Activated naive CD8-positive, alpha-beta T cell treated with anti-CD3 and anti-CD28 coated beads, Interleukin-2, amount 50 U/mL, for 16 hours (primary cell): ENCODE results near the gene SYT17.

ENCODE experiments used
- DNase-seq: peaks from one replicate; pipeline ENCODE4 v3.0.0-alpha.2; 2020; ENCODE audit warnings: low read depth, low spot score

SYT17 gene, protein sequence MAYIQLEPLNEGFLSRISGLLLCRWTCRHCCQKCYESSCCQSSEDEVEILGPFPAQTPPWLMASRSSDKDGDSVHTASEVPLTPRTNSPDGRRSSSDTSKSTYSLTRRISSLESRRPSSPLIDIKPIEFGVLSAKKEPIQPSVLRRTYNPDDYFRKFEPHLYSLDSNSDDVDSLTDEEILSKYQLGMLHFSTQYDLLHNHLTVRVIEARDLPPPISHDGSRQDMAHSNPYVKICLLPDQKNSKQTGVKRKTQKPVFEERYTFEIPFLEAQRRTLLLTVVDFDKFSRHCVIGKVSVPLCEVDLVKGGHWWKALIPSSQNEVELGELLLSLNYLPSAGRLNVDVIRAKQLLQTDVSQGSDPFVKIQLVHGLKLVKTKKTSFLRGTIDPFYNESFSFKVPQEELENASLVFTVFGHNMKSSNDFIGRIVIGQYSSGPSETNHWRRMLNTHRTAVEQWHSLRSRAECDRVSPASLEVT

DNA sequence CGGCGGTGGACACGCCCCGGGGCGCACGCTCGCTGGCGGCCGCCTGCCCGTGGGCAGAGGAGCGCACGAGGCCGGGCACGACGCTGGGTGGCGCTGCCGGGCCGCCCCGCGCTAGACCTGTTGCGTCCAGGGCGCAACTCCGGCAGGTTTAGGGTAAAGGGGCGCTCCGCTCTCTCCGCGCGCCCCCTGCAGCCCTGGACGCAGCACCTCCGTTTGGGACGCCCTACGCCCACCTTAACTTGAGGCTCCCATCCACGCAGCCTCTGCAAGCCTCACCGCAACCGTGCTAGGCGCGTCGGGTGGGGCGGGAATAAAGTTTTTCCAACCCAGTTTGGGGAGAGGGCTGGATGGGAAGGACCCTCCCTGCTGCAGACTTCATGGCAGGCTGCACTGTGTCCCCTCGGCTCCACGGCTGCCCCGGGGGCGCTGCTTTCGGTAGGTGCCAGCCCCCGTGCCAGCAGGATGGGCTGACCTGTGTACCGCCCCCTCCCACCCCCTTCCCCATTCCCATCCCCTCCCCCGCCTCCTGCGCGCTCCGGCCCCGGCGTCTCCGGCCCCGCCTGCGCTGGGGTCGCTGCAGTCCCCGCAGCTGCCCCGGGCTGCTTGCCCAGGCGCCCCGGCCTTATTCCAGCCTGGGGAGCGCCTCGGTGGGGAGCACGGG is at the start of gene SYT17:
SYT17 (plus strand) TSS at position 531 of the 661 bp plus-strand sequence. CDS start 407 bp downstream, outside the sequence.
- no peak for DNase-seq

DNA sequence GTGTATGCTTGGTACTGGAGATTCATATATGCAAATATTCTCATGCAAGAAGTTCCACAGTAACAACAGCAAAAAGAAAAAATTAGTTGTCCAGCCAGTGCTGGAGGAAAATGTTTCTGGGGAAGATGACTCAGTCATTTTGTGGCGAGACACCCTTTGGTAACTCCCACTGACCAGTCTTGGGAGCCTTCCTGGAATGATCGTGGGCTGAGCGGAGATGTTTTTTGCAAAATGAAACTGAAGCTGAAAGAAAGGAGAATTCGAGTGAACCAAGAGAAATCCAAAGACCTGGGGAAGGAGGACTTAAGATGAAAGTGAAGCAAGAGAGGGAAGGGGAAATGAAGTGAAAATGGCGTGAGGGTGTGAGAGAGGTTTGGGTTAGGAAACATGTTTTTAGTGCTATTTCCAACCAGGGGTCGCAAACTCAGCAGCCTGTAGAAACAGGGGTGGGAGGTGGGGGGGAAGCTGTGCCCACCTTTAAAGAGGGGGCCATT is 49.1 kb upstream of the SYT17 start:
- no peak for DNase-seq

DNA sequence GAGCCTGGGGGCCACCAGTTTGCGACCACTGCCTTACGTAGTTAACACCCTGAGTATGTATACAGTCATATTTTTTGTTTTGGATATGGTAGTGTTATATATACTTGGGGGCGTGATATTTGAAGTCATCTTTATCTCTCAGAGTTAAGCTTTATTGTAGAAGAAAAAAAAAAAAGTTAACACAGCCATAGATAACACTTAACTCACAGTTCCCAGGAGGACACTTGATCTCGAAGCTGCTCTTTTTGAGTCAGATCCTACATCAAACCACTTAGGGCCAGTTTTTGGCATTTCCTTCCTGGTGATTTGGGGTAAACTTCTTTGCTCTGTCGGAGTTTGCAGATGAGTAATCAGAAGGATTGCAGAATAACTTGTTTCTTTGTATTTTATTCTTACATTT is 48.5 kb upstream of the SYT17 start:
- DNase-seq, result no peak

DNA sequence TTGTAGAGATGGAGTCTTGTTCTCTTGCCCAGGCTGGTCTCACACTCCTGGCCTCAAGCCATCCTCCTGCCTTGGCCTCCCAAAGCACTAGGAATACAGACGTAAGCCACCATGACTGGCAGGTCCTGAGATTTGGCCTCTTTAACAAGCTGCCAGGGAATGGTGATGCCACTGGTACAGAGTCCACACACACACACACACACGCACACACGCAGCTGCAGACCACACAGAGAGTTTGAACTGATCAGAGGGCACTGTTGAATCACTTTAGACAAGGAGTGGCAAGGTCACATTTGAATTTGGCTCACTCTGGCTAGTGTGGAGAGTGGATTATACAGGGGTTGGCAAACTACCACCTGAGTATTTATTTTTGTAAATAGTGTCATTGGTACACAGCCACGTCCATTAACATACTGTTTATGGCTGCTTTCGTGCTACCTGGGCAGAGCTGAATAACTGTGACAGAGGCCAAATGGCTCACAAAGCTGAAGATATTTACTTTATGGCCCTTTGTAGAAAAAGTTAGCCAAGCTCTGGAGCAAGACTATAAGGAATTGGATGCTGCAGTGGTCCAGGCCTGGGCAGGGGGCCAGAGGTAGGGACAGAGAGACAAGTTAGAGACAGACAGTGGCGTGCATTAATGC is 44.4 kb upstream of the SYT17 start:
- DNase-seq, result no peak

DNA sequence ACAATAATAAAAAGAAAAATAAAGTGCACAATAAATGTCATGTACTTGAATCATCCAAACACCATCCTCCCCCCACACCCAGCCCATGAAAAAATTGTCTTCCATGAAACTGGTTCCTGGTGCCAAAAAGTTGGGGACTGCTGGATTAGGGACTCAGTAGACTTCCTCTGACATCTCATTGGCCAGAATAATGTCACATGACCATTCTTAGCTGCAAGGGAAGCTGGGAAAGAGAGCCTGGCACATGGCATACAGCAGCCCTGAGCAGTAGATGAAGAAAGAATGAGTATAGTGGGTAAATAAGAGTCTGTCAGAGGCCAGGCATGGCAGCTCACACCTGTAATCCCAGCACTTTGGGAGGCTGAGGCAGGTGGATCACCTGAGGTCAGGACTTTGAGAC is 41.7 kb upstream of the SYT17 start:
- DNase-seq, result no peak

DNA sequence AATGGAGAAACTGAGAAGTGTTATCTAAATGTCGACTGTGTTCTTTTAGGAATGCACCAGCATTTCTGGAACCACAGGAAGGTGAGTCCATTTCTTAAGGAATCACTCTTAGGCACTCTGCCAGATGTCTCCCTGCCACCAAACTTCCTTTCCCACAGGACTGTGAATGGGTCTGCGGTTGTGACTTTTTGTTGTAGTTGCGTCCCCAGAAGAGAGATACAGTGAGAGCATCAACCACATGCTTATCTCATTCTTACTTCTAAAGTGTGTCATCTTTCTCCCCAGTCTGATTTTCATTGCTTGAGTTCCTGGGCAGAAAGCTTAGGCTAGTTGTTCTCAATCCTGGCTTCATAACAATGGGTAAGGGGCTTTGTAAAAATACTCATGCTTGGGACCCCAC is 40.8 kb upstream of the SYT17 start:
- no peak for DNase-seq

DNA sequence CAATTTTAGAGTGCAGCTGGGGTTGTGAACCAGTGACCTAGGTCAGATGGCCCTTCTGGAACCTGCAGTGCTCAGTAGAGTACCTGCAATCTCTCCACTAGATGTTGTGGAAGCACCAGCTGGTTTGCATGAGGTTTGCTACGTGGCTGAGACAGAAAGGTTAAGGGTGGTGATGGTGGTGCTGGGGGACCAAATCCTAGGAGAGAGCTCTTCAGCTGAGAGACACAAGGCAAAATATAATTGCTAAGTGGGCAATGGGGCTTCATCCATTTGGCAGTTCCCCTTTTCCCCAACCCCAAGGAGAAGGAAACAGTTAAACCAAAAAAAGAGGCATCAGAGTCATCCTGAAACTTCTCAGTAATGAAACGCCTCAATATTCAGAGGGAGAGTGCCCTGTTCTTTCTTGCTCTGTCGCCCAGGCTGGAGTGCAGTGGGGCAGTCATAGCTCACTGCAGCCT is 40.3 kb upstream of the SYT17 start:
- no peak for DNase-seq

DNA sequence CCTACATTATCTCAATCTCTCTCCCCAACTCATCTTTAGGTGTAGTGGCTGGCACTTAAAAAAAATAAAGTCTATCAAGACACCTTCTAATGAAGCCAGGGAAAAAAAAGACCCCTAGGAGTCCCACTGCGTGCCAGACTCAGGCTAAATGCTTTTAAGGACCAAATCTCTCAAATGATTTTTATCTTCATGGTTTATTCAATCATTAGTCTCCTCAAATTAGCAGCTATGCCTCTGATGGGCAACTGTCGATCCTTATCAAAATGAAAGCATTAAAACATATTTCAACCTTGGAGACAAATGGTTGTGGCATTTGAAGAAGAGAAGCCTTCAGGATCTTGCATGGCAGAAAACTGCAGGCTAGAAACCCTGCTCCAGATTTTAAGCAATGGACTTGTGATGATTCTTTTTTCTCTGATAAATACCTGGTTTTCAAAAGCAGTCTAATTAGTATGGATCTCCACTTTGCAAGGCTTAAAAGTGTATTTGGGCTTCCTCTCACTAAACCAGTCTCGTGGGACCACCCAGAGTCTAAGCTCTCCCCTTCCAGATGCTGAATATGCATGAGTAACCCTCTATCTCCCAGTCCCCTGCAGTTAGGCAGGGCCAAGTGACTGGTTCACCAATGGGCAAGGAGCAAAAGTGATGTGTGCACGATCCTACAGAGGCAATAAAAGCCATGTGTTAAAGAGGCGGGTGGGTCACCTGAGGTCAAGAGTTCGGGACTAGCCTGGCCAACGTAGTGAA is 39.4 kb upstream of the SYT17 start:
- DNase-seq, result no peak

DNA sequence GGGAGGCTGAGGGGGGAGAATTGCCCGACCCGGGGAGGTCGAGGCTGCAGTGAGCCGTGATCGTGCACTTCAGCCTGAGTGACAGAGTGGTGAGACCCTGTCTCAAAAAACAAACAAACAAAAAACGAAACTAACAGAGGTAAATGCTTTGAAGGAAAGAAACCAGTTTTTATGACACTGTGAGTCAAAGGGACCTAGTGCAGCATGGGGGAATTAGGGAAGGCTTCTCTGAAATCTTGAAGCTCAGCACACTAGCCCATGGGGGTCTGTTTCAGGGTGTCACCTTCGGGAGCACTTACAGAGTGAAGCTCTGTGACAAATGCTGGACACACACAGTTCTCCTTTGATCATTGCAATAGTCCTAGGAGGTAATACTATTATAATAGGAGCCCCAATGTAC is 37.7 kb upstream of the SYT17 start:
- no peak for DNase-seq

DNA sequence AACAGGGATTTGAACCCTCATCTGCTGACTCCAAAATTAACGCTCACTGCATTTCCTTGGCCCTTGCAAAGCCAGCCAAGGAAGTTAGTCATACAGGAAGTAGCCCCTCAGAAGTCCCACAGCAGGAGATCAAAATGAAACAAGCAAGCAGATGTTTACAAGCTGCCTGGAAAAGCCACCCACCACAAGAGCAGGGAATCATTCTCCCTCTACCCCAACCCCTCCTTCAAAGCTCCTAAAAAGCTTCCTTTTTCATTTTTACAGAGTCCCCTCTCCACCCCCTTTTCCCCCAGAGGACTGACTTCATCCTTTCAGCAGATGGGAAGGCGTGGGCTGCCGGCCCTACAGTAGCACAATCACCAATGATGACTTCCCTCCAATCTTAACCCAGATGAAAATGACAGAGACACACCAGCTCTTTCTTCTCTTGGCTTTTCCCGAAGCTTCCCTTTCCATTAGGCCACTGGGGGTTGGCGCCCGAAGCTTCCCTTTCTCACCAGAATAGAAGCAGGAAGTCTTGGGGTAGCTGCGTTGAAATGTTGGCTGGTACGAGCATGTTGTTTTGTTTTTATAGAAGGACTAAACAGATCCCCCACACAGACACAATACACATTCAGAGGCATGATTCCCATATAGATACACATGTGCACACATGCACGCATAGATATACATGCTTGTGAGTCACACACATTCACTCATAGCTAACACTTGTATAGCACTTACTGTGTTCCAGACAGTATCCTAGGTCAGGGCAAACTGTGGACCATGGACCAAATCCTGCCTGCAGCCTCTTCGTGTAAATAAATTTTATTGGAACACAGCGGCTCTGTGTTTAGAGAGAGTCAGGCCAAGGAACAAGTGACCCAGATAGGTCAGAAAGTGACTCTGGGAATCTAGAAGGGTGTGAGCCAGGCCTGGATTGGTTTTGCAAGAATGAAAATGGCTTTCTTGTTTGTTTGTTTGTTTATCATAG is 36.9 kb upstream of the SYT17 start:
- DNase-seq, result no peak

DNA sequence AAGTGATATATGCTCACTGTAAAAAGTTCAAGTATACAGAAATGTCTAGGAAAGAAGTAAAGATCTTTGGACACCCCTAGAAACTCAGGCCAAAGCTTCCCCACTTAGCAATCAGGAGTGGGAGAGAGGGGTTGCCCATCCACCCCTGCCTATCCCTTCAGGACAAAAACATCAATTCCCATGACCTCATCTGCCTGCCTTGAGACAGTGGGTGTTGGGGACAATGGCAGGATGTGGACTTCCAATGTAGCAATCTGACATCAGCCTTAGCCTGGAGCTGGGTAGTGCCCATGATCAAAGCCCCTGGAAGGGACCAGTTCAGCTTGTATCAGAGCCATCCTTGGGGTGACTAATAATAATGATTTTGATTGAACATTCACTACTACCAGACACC is 36.2 kb upstream of the SYT17 start:
- no peak for DNase-seq

DNA sequence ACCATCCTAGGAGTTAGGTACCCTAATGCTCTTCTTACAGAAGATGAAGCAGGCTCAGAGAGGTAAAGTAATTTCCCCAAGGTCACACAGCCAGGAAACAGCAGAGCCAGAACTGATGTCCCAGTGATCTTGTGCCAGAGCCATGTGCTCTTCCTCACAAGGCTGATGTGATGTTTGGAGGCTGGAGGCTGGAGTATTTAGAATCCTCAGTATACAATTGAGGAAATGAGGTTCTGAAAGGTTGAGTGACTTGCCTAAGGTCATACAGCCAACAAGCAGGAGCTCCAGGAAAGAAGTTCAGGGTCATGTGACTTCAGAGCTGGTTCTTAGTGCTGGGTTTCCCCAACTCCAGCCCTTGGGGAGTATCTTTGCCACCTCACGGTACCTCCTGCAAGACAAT is 35.8 kb upstream of the SYT17 start:
- DNase-seq, result no peak

DNA sequence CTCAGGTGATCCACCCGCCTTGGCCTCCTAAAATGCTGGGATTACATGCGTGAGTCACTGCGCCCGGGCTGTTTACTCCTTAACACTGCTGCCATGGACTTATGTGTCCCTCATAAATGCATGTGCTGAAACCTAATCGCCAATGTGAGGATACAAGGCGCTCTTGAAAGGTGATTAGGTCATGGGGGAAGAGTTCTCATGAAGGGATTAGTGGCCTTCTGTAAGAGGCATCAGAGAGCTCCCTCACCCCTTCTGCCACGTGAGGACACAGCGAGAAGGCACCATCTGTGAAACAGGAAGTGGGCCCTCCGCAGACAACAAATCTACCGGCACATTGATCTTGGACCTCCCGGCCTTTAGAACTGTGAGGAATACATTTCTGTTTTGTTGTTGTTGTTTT is 35.1 kb upstream of the SYT17 start:
- DNase-seq, result no peak

DNA sequence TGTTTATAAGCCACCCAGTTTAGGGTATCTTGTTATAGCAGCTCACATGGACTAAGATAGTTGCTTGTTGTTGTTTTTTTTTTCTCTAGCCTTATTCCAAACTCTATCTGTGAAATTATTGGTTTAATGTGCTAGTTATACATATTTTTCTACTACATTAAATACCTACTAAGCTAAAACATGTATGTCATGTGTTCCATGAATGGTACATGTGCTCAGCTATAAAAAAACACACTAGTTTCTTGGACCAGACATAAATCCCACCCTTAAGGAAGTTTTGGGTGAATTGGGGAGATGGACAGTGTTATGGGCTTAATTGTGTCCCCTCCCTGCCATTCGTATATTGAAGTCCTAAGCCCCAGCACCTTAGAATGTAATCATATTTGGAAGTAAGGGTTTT is 34.4 kb upstream of the SYT17 start:
- DNase-seq, result no peak

DNA sequence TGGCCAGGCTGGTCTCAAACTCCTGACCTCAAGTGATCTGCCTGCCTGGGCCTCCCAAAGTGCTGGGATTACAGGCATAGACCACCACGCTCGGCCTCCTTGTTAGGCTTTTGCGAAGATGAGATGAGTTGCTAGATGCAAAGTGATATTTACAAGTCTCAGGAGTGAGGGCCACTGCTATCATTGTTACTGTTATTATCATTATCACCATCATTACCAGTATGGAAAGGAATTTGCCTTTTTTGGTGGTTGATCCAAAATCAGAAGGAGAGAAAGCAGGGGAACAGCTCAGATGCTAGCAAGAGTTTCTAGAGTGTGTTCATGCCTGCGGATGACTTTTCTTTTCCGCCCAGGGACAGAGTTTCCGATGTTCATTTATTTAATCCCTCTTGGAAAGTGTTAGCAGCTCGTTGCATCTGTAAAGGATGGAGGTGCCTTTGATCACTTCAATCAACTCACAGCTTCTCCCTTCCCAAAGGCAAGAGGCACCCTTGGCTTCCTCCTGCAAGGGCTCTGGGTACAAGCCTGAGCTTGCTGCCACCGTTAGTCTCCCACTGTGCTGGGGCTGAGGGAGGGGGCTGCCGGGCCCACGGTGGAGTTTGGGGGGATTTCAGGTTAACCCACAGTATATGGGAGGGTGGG is 32.7 kb upstream of the SYT17 start:
- DNase-seq, result no peak

DNA sequence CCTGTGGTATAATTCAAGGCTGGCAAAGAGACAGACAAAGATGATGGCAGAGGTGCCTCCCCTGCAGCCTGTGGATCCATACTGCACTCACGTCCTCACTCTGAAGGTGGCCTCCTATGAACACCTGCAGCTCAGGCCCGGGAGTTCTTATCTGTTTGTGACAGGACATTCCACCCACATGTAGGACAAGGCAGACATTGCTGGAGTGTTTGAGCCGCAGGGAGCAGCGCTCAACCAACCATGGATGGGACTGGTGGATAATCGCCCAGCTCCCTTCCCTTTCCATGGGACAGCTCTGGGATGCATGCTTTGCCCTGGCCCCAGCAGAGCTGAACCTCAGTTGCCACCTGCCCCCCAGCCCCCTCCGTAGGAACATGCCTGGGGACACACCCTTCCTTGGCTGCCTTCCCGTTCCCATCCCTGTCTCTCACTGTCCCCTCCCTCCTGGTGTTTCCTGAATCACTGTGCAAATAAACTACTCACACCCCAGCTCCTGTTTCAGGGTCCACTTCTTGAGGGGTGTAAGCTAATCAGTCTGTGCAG is 32.1 kb upstream of the SYT17 start:
- no peak for DNase-seq

DNA sequence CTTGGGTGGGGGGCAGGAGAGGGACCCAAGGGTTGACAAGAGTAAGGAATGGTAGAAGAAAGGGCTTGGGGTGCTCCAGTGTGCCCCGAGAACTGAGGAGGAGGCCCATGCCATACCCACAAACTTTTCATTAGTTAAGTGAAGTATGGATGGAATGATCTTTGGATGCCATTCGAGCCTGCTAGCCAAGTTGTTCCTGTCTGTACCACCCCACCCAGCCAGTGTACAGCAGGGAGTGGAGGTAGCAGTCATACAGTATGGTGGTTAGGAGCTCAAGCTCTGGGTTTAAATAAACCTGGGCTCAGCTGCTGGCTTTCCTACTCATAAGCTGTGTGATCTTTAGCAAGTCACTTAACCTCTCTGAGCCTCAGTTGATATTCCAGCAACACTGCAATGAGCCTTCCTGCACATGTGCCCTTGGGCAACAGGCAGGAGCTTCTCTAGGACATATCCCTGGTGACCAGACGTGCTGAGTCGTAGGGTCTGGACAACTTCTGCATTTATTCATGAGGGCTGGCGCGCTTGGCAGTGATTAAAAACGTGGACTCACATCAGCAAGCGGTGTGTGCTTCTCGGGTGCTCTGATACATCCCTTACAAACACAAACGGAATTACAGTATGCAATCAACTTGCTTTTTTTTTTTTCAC is 31.4 kb upstream of the SYT17 start:
- no peak for DNase-seq

DNA sequence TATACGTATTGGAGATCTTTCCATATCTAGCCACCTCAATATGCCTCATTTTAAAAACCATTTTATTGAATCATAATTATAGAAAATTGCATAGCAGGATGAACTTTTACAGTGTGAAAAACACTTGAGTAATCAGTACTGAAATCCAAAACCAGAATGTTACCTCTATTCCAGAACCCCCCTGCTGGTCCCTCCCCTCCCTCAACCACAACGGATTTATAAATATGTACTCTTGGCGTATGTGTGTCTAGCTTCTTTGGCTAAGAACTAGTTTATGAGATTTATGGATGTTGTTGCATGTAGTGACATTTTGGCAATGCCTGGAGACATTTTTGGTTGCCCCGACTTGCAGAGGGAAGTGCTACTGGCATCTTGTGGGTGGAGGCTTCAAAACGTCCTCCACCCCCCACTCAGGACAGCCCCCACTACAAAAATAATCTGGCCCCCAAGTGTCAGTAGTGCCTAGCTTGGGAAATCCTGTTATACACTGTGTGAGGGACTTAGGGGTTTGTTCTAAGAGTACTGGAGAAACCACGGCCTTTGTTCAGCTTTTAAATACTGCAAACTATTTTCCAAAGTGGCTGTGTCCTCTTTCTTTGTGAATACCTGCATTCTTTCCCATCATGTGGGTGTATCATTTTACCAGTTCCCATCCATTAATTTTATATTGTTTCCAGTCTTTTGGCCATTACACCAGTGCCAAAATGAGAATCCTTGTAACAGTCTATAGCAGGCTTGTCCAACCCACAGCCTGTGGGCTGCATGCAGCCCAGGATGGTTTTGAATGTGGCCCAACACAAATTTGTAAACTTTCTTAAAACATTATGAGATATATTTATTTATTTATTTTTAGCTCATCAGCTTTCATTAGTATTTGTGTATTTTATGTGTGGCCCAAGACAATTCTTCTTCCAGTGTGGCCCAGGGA is 30.6 kb upstream of the SYT17 start:
- DNase-seq, result no peak
